ENCODE measurements around the gene MED15. TPM values are rescaled to one million over a fixed set of nuclear protein-coding genes. Genes with fewer than 3 reads are reported as not detected.

Gene MED15
- total RNA-seq, 4 donors from 2014 or later, result 34.0 to 54.1 (median 38.9) TPM

- intact Hi-C loops (cut with DNase I), result no loop called here
- Histone ChIP-seq H3K4me1 (no peaks in the 10 kb centered on the region), H3K36me3 (no peaks in the 10 kb centered on the region), H3K27me3 (peaks cover 0 to 41% (median 0%) of the 10 kb centered on the region in 4 donors), H3K4me3 (no peak overlapping the region), H3K9me3 (peaks cover 0 to 5% (median 0%) of the 10 kb centered on the region in 4 donors), H3K27ac (replicated peaks in 1 of 4) (no peak overlapping the region)
- no peak for DNase-seq (ENCODE audit: extremely low spot score)
- WGBS, result 96% methylated on average over 6 of the region's 6 CpGs
- TF ChIP-seq EP300 (IDR thresholded peaks at IDR 0.05) (no peak), CTCF (IDR thresholded peaks at IDR 0.05) (no peak), POLR2A (IDR thresholded peaks at IDR 0.05; ENCODE audit: low read depth) (no peak), POLR2AphosphoS5 (IDR thresholded peaks at IDR 0.05) (no peak)
Observed at GRCh38 chr22:20635227-20635591, 127.8 kb downstream of the MED15 start.

- intact Hi-C loops (cut with DNase I), result no loop called here
- no peaks in the 10 kb centered on the region for H3K36me3 ChIP-seq
- no peak overlapping the region for H3K27ac ChIP-seq (replicated peaks in 1 of 4)
- no peak for DNase-seq (ENCODE audit: extremely low spot score)
- no peak overlapping the region for H3K4me3 ChIP-seq
- H3K9me3 ChIP-seq, result peaks cover 0 to 5% (median 0%) of the 10 kb centered on the region in 4 donors
- TF ChIP-seq POLR2AphosphoS5 (IDR thresholded peaks at IDR 0.05), result no peak
- no peak for TF ChIP-seq CTCF (IDR thresholded peaks at IDR 0.05)
- TF ChIP-seq EP300 (IDR thresholded peaks at IDR 0.05), result no peak
- no peak for TF ChIP-seq POLR2A (IDR thresholded peaks at IDR 0.05; ENCODE audit: low read depth)
- 89% methylated on average over 10 of the region's 16 CpGs for WGBS
- peaks cover 0 to 49% (median 0%) of the 10 kb centered on the region in 4 donors for H3K27me3 ChIP-seq
- no peaks in the 10 kb centered on the region for H3K4me1 ChIP-seq
Observed at GRCh38 chr22:20636075-20636812, 128.8 kb downstream of the MED15 start.

DNA sequence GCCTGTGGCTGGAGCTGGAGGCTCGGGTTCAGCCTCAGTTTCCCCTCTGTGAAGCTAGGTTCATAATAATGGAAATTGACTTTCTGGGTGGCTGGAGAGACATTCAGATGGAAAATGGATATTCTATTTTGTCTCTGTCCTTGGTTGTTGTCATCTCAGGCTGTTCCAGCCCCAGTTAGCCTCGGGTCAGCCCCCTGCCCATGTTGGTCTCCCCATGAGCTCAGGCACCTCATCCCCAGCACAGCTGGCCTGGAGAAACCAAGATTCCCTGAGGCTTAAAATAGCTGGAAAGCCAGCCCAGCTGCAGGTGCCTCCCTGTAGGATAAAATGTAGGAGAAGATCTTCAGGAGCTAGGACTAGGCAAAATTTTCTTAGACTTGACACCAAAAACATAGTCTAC lies 129.5 kb downstream of the MED15 start:
- intact Hi-C loops (cut with DNase I), result no loop called here
- Histone ChIP-seq H3K36me3 (no peaks in the 10 kb centered on the region), H3K9me3 (peaks cover 0 to 5% (median 0%) of the 10 kb centered on the region in 4 donors), H3K27me3 (peaks cover 0 to 52% (median 0%) of the 10 kb centered on the region in 4 donors), H3K4me1 (no peaks in the 10 kb centered on the region), H3K4me3 (no peak overlapping the region), H3K27ac (replicated peaks in 1 of 4) (no peak overlapping the region)
- no peak for DNase-seq (ENCODE audit: extremely low spot score)
- TF ChIP-seq POLR2A (IDR thresholded peaks at IDR 0.05; ENCODE audit: low read depth) (no peak), CTCF (IDR thresholded peaks at IDR 0.05) (no peak), POLR2AphosphoS5 (IDR thresholded peaks at IDR 0.05) (no peak)
- 94% methylated on average over 2 of the region's 2 CpGs for WGBS

Small RNAs within 50 kb of the gene (small RNA-seq; reads per million reads assigned to genes)
- gene IGLL4P (0 reads per million in 3 donors), gene RF00019 (0 reads per million in 3 donors), gene RN7SL812P (0 reads per million in 3 donors), gene RNY1P9 (0 to 0.08 (median 0) reads per million in 3 donors)

Other genes starting within 250 kb of the MED15 start
- 1 to 10 TPM in 2 of 4 donors, not detected in 2; 1.8 to 2.2 TPM for gene RTN4R, start 239.3 kb upstream of the MED15 start, total RNA-seq
- 10 to 100 TPM; 41.5 to 73.0 (median 52.9) TPM for gene DGCR6L, start 187.6 kb upstream of the MED15 start, total RNA-seq
- gene ZNF74, start 113.5 kb upstream of the MED15 start, total RNA-seq, result 10 to 100 TPM in 3 of 4 donors, 1 to 10 TPM in 1; 9.6 to 20.0 (median 15.0) TPM
- gene SCARF2, start 69.8 kb upstream of the MED15 start, total RNA-seq, result 10 to 100 TPM; 14.5 to 31.6 (median 22.2) TPM
- 10 to 100 TPM; 19.9 to 35.5 (median 27.3) TPM for gene KLHL22, start 11.8 kb upstream of the MED15 start, total RNA-seq

All from esophagus muscularis mucosa (tissue), 4 donors.